Mesothelial cell of epicardium (in vitro differentiated cells): ENCODE data around the gene MPP2. TPM values are rescaled to one million over a fixed set of nuclear protein-coding genes. Genes with fewer than 3 reads are reported as not detected.
"Not testable (repeated sequence)": the region's sequence is repeated elsewhere in the genome, so short reads cannot be mapped to it uniquely, and the experiment has no call there.

Experiments
- DNase-seq, 2 experiments: peaks; one replicate each; pipeline ENCODE4 v3.0.0; 2021; ENCODE audit warnings: low spot score in 2 of 2; ENCODE audit not compliant: unreplicated experiment in 2 of 2
- H3K27ac Mint-ChIP-seq: 2 replicates; pipeline ENCODE4 v1.8.0; 2021; ENCODE audit warnings: mixed read lengths
- H3K27me3 Mint-ChIP-seq: 2 replicates; pipeline ENCODE4 v1.8.0; 2021; ENCODE audit warnings: low read depth, mixed read lengths
- H3K36me3 Mint-ChIP-seq: 2 replicates; pipeline ENCODE4 v1.8.0; 2021; ENCODE audit warnings: mixed read lengths
- H3K4me1 Mint-ChIP-seq: 2 replicates; pipeline ENCODE4 v1.8.0; 2021; ENCODE audit warnings: mixed read lengths
- H3K4me3 Mint-ChIP-seq: 2 replicates; pipeline ENCODE4 v1.8.0; 2021; ENCODE audit warnings: mild to moderate bottlenecking, moderate library complexity, mixed read lengths
- H3K9me3 Mint-ChIP-seq: 2 replicates; pipeline ENCODE4 v1.8.0; 2021; ENCODE audit warnings: mixed read lengths
- total RNA-seq: library from RNA; stranded (reverse); gene quantifications from 3 replicates; pipeline ENCODE4 v1.2.1, GENCODE V29; 2021
- TF ChIP-seq, protein P1 (sequence below): fragments of 200-600 bp; sonication (generic); IDR thresholded peaks from one replicate; pipeline ENCODE4 v1.5.0; 2021; ENCODE audit warnings: antibody characterized with exemption; ENCODE audit not compliant: unreplicated experiment

The MPP2 gene
- total RNA-seq, 1 donor from 2014 or later = 14.1 TPM

DNA sequence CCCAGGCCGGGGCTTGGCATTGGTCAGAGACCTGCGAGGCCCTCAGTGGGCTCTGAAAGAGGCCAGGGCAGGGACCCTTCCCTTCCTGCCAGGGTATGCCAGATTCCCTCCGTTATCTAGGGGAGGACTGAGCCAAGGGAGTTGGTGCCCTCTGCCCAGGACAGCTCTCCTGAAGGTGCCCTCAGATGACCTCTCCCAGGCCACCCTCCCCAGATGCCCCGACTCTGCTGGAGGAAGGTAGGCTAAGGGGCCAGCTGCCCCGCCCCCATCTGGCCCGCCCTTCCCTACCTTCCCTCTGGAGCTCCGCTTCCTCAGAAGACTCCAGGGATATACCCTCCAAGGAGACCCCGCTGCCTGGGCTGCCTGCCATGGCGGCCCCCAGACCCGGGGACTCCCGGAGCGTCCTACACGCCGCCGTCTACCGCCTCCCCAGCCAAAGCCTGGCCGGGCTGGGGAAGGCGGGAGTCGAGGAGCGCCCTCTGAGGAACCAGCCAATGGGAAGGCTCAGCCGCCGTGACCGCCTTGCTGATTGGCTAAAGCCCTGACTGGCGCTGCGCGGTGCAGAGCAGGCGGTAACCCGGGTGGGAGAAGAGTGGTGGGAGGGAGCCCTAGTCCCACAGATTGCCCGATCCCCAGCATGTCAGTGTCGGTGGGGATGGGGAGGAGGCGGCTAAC lies 7.0 kb downstream of the MPP2 start:
- Mint-ChIP-seq H3K4me3 (peak overlapping the region; percentile 73), H3K4me1 (peaks cover 33% of the 10 kb centered on the region), H3K36me3 (no peaks in the 10 kb centered on the region), H3K27ac (no peak overlapping the region), H3K9me3 (no peaks in the 10 kb centered on the region), H3K27me3 (peaks cover 17% of the 10 kb centered on the region)
- TF ChIP-seq, protein P1, sequence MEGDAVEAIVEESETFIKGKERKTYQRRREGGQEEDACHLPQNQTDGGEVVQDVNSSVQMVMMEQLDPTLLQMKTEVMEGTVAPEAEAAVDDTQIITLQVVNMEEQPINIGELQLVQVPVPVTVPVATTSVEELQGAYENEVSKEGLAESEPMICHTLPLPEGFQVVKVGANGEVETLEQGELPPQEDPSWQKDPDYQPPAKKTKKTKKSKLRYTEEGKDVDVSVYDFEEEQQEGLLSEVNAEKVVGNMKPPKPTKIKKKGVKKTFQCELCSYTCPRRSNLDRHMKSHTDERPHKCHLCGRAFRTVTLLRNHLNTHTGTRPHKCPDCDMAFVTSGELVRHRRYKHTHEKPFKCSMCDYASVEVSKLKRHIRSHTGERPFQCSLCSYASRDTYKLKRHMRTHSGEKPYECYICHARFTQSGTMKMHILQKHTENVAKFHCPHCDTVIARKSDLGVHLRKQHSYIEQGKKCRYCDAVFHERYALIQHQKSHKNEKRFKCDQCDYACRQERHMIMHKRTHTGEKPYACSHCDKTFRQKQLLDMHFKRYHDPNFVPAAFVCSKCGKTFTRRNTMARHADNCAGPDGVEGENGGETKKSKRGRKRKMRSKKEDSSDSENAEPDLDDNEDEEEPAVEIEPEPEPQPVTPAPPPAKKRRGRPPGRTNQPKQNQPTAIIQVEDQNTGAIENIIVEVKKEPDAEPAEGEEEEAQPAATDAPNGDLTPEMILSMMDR = no peak
- peak; percentile 85 to 92 for DNase-seq

DNA sequence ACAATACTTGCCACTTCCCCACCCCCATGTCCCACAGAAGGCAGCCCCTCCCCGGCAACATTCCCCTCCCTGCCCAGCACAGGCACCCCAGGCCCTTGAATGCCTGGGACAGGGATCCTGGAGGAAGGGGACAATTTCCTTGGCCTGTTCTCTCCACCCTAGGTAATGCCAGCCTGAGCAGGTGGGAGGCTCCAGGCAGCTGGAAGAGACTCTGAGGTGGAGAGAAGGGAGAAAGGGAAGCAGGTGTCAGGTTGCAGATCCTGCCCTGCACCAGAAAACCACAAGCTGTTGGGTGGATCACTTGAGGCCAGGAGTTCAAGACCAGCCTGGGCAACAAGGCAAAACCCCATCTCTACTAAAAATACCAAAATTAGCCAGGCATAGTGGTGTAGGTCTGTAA lies 8.9 kb downstream of the MPP2 start:
- no peaks in the 10 kb centered on the region for H3K36me3 Mint-ChIP-seq
- DNase-seq = no peak
- peaks cover 33% of the 10 kb centered on the region for H3K4me1 Mint-ChIP-seq
- H3K27me3 Mint-ChIP-seq = peaks cover 6% of the 10 kb centered on the region
- no peak overlapping the region for H3K27ac Mint-ChIP-seq
- TF ChIP-seq, protein P1 = no peak
- no peaks in the 10 kb centered on the region for H3K9me3 Mint-ChIP-seq
- peak overlapping the region; percentile 10 for H3K4me3 Mint-ChIP-seq

DNA sequence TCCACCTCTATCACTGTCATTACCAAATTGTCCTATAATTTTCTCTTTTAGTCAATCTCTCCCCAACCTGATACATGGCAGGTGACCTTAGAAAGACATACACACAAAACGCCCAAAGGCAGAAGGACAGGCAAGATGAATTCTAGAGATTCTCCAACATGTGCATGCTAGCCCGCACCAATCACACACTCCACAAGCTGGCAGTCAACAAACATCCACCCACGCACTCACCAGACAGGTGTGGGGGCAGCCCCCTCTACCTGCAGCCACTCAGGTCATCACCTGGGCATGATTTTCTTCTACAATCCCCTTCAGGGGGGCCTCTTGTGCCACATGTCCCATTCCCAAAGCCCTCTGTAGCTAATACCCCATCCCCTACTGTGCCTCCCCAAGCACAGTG lies 9.5 kb downstream of the MPP2 start:
- TF ChIP-seq, protein P1 = no peak
- Mint-ChIP-seq H3K9me3 (no peaks in the 10 kb centered on the region), H3K36me3 (no peaks in the 10 kb centered on the region), H3K27me3 (peaks cover 6% of the 10 kb centered on the region), H3K4me1 (peaks cover 33% of the 10 kb centered on the region), H3K4me3 (no peak overlapping the region), H3K27ac (no peak overlapping the region)
- no peak for DNase-seq

DNA sequence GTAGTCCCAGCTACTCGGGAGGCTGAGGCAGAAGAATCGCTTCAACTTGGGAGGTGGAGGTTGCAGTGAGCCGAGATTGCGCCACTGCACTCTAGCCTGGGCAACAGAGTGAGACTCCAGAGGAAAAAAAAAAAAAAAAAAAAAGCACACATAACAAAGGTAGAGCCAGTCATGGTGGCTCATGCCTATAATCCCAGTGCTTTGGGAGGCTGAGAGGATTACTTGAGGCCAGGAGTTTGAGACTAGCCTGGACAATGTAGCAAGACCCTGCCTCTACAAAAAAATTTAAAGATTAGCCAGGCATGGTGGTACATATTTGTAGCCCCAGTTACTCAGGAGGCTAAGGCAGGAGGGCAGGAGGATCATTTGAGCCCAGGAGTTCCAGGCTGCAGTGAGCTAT lies 12.8 kb downstream of the MPP2 start:
- peaks cover 14% of the 10 kb centered on the region for H3K4me1 Mint-ChIP-seq
- not testable (repeated sequence) for DNase-seq, H3K27ac Mint-ChIP-seq, H3K4me3 Mint-ChIP-seq, H3K9me3 Mint-ChIP-seq, H3K27me3 Mint-ChIP-seq, H3K36me3 Mint-ChIP-seq

DNA sequence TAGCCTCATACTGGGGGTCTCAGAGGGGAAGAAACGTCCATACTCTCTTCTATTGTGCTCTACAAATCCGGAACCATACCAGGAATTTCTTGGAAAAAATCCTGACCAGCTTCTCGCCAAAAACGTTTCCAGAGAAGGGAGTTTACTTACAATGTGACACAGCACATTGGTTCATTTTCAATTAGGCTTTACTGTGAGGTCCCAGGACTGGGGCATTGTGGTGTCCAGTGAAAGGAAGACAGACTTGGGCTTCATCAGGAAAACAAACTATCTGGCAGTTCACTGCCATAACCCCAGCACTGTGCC lies 14.7 kb downstream of the MPP2 start:
- no peak overlapping the region for H3K4me3 Mint-ChIP-seq
- TF ChIP-seq, protein P1 = no peak
- no peak overlapping the region for H3K27ac Mint-ChIP-seq
- no peaks in the 10 kb centered on the region for H3K9me3 Mint-ChIP-seq
- no peak for DNase-seq
- H3K4me1 Mint-ChIP-seq = peaks cover 3% of the 10 kb centered on the region
- no peaks in the 10 kb centered on the region for H3K27me3 Mint-ChIP-seq
- no peaks in the 10 kb centered on the region for H3K36me3 Mint-ChIP-seq

DNA sequence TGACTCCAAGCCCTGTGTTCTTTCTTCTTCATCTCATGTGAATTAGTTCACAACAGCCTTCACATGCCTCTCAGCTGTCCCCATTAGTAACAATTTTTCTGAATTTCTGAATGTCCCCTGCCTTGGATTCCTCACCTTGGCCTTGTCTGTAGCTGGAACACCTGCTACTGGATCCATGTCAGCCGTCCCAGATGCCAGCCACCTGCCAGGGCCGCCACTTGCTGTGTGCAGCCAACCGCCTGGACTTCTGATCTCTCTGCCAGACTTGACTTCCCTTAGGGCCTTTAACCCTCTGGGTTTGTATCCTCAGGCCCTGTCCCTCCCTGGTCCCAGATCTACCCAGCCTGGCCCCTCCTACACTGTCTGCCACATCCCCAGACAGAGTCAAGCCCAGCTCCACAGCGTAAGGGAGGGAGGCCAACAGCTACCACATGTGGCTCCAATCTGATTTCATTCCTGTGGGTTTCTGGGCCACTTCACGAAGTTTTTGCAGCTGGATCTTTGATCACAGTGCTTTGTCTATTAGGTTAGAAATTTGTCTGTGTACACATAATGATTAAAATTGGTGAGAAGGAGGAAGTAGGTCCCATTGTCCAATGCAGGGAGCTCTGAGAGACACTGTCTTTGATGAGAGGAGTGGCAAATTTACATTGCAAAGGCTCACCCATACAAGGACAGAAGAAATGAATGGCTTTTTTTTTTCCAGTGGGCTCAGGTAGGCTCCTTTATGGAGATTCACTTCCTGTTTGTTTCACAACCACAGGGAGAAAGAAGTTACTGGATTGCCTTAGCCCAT lies 15.3 kb downstream of the MPP2 start:
- Mint-ChIP-seq H3K27me3 (no peaks in the 10 kb centered on the region), H3K9me3 (no peaks in the 10 kb centered on the region), H3K36me3 (no peaks in the 10 kb centered on the region), H3K4me1 (no peaks in the 10 kb centered on the region), H3K27ac (no peak overlapping the region), H3K4me3 (no peak overlapping the region)
- DNase-seq = no peak
- TF ChIP-seq, protein P1 = no peak
